OCI-LY7 (cell line): ENCODE results near the gene SIN3B. TPM values are rescaled to one million over a fixed set of nuclear protein-coding genes. Genes with fewer than 3 reads are reported as not detected.

Source experiments
- BruUV-seq: library from RNA; stranded (reverse); fragments of 400-500 nt; replicated peaks from 2 replicates; lab custom pipeline; 2021; lab: Mats Ljungman, UMichigan
- CTCF ChIA-PET: fragments of 300-600 bp; sonication (Branson Sonifier 250); formaldehyde crosslinking; loops from one replicate; lab custom pipeline; 2022; ENCODE audit warnings: antibody characterized with exemption; ENCODE audit not compliant: unreplicated experiment; lab: Charles Lee
- POLR2A ChIA-PET: fragments of 300-600 bp; sonication (Branson Sonifier 250); formaldehyde crosslinking; loops from one replicate; lab custom pipeline; 2022; ENCODE audit warnings: antibody characterized with exemption; lab: Charles Lee
- DNase-seq: peaks from one replicate; pipeline ENCODE4 v3.0.0-alpha.2; 2015; ENCODE audit warnings: low spot score
- H2AFZ ChIP-seq: fragments of 200-600 bp; sonication (generic), shearing (Covaris generic); 2 replicates; pipeline ENCODE4 v1.6.1; 2014; ENCODE audit warnings: mild to moderate bottlenecking, antibody characterized with exemption, low read length, moderate library complexity
- H3K27ac ChIP-seq: fragments of 200-600 bp; sonication (generic); 2 replicates; pipeline ENCODE4 v1.5.1; 2014; ENCODE audit warnings: mixed run types, low read depth, mild to moderate bottlenecking, moderate library complexity, low read length, inconsistent platforms; ENCODE audit not compliant: poor library complexity, severe bottlenecking
- H3K36me3 ChIP-seq: fragments of 200-600 bp; sonication (generic); 2 replicates; pipeline ENCODE4 v1.6.1; 2014; ENCODE audit warnings: mild to moderate bottlenecking, antibody characterized with exemption, low read length, moderate library complexity, mixed read lengths; ENCODE audit not compliant: insufficient read depth
- H3K4me1 ChIP-seq: fragments of 200-600 bp; sonication (generic); 2 replicates; pipeline ENCODE4 v1.5.1; 2014; ENCODE audit warnings: mild to moderate bottlenecking, low read length; ENCODE audit not compliant: insufficient read depth, poor library complexity, severe bottlenecking
- H3K4me2 ChIP-seq: fragments of 200-600 bp; sonication (generic); 2 replicates; pipeline ENCODE4 v1.6.1; 2014; ENCODE audit warnings: mild to moderate bottlenecking, low read length
- H3K4me3 ChIP-seq: fragments of 200-600 bp; sonication (generic); 2 replicates; pipeline ENCODE4 v1.5.1; 2014; ENCODE audit warnings: mild to moderate bottlenecking, low read depth, low read length; ENCODE audit not compliant: poor library complexity, severe bottlenecking
- H3K79me2 ChIP-seq: fragments of 200-600 bp; sonication (generic); 2 replicates; pipeline ENCODE4 v1.6.1; 2016; ENCODE audit warnings: low read depth, mild to moderate bottlenecking, low read length, moderate library complexity, mixed read lengths; ENCODE audit not compliant: insufficient read depth
- H3K9me2 ChIP-seq: fragments of 200-600 bp; sonication (generic); 2 replicates; pipeline ENCODE4 v1.6.1; 2016; ENCODE audit warnings: mild to moderate bottlenecking, low read length, mixed read lengths; ENCODE audit not compliant: insufficient read depth
- H3K9me3 ChIP-seq: fragments of 200-600 bp; sonication (generic); 2 replicates; pipeline ENCODE4 v1.6.1; 2014; ENCODE audit warnings: mild to moderate bottlenecking, mixed run types, low read length, mixed read lengths
- H4K20me1 ChIP-seq: fragments of 200-600 bp; sonication (generic); 2 replicates; pipeline ENCODE4 v1.6.1; 2014; ENCODE audit warnings: mild to moderate bottlenecking, antibody characterized with exemption, low read length, moderate library complexity, mixed read lengths; ENCODE audit not compliant: insufficient read depth
- EZH2phosphoT487 ChIP-seq: fragments of 200-600 bp; sonication (generic); IDR thresholded peaks from 2 replicates; pipeline ENCODE4 v1.6.1; 2018; ENCODE audit warnings: low read depth, borderline replicate concordance, mild to moderate bottlenecking, mixed run types, antibody characterized with exemption, low read length, moderate library complexity, mixed read lengths
- intact Hi-C: fragments of 100-400 bp; cut with micrococcal nuclease; formaldehyde crosslinking; loops from one replicate; pipeline ENCODE4 v1.10.0; 2022; ENCODE audit not compliant: unreplicated experiment
- total RNA-seq, 2 experiments: library from RNA; depleted of rRNA in 1 of 2; stranded (reverse); fragments of >200 nt in 1 of 2; shearing (Covaris generic) in 1 of 2; gene quantifications; 2 replicates each; pipeline ENCODE4 v1.2.3, GENCODE V29; 2014 to 2022
- TF ChIP-seq, protein P1 (sequence below): fragments of 200-600 bp; sonication (generic); conservative IDR thresholded peaks from 2 replicates; pipeline ENCODE4 v1.5.1; 2014; ENCODE audit warnings: mild to moderate bottlenecking, antibody characterized with exemption, low read length, moderate library complexity, mixed read lengths

SIN3B gene
- total RNA-seq, 2 experiments from 2014 or later, result 19.4 to 45.4 TPM

DNA sequence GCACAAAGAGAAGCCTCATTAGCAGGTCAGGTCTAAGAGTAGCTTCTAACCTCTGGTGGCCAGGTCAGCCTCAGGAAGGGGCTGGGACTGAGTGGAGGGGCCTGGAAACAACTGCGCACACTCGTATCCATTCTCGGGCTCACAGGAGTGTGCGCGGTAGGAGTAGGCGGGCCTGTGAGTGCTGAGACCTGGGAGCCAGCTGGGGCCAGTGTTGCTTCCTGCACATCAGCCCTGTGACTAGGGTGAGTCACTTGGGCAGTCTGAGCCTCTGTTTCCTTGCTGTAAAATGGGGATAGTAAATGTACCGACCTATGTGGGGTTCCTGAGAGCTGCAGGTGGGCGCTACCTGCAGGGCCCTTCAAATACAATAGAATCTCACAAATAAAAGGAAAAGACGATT is 26.9 kb downstream of the SIN3B start:
- no TSS peak for BruUV-seq
- intact Hi-C loops, result no loop called here
- H3K79me2 ChIP-seq, result no peaks in the 10 kb centered on the region
- no peak overlapping the region for H3K4me3 ChIP-seq
- CTCF ChIA-PET, result no interaction called here
- H3K36me3 ChIP-seq, result peaks cover 29% of the 10 kb centered on the region
- H3K4me2 ChIP-seq, result no peak overlapping the region
- no peaks in the 10 kb centered on the region for H3K9me2 ChIP-seq
- H4K20me1 ChIP-seq, result no peaks in the 10 kb centered on the region
- no peaks in the 10 kb centered on the region for H3K9me3 ChIP-seq
- no peak overlapping the region for H2AFZ ChIP-seq
- POLR2A ChIA-PET, result no interaction called here
- no peak for DNase-seq
- H3K27ac ChIP-seq, result no peak overlapping the region
- H3K4me1 ChIP-seq, result peaks cover 4% of the 10 kb centered on the region
- TF ChIP-seq, protein P1, sequence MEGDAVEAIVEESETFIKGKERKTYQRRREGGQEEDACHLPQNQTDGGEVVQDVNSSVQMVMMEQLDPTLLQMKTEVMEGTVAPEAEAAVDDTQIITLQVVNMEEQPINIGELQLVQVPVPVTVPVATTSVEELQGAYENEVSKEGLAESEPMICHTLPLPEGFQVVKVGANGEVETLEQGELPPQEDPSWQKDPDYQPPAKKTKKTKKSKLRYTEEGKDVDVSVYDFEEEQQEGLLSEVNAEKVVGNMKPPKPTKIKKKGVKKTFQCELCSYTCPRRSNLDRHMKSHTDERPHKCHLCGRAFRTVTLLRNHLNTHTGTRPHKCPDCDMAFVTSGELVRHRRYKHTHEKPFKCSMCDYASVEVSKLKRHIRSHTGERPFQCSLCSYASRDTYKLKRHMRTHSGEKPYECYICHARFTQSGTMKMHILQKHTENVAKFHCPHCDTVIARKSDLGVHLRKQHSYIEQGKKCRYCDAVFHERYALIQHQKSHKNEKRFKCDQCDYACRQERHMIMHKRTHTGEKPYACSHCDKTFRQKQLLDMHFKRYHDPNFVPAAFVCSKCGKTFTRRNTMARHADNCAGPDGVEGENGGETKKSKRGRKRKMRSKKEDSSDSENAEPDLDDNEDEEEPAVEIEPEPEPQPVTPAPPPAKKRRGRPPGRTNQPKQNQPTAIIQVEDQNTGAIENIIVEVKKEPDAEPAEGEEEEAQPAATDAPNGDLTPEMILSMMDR, result no peak
- TF ChIP-seq EZH2phosphoT487, result no peak

DNA sequence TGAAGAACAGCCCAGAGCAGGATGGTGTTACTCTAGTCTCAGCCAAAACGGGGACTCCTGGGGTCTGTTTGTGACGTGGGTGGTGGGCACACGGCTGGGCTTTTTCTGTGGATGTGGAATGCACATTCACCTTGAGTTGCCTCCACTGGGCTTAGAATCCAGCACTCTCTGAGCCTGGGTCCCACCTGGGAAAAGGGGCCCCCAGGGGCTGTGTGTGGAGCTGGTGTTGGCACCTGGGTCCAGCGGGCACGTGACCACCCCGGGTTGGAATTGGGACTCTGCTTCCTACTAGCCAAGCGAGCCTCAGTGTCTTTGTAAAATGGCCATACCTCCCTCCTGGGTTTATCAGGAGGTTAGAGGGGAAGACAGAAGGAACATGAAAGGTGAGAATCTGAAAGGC is 30.4 kb downstream of the SIN3B start:
- intact Hi-C loops, result no loop called here
- TF ChIP-seq EZH2phosphoT487, result no peak
- TF ChIP-seq, protein P1, result no peak
- no peaks in the 10 kb centered on the region for H3K9me3 ChIP-seq
- no peak overlapping the region for H3K27ac ChIP-seq
- H4K20me1 ChIP-seq, result no peaks in the 10 kb centered on the region
- no peak overlapping the region for H3K4me3 ChIP-seq
- H3K36me3 ChIP-seq, result peaks cover 14% of the 10 kb centered on the region; the same call in 1 of the 2 replicates
- no peak for DNase-seq
- no peak overlapping the region for H2AFZ ChIP-seq
- ChIA-PET CTCF (no interaction called here), POLR2A (no interaction called here)
- no peaks in the 10 kb centered on the region for H3K79me2 ChIP-seq
- H3K4me1 ChIP-seq, result peaks cover 5% of the 10 kb centered on the region
- BruUV-seq, result no TSS peak
- H3K4me2 ChIP-seq, result no peak overlapping the region
- no peaks in the 10 kb centered on the region for H3K9me2 ChIP-seq

DNA sequence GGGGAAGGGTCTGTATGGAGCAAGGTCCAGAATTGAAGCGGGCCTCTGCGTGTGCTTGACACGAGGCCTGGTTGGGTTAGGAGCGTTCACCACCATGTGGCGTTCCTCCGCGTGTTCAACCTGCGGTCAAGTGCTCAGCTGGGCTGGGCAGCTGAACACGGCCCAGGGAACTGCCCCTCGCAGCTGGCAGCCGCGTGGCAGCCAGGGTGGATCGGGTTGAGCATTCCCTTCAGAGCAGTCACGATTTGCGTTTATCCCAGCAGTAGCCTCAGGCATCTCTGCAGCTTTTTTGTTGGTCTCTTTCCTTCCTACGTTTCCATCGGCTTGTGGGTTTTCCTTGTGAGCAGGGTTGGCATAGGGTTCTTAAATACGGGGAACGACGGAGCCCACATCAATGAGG is 30.9 kb downstream of the SIN3B start:
- no peak overlapping the region for H3K4me2 ChIP-seq
- H3K4me1 ChIP-seq, result peaks cover 5% of the 10 kb centered on the region
- no peak for DNase-seq
- ChIA-PET CTCF (no interaction called here), POLR2A (no interaction called here)
- no peaks in the 10 kb centered on the region for H3K9me2 ChIP-seq
- H3K27ac ChIP-seq, result no peak overlapping the region
- TF ChIP-seq EZH2phosphoT487, result no peak
- BruUV-seq, result no TSS peak
- peaks cover 12% of the 10 kb centered on the region for H3K36me3 ChIP-seq
- intact Hi-C loops, result no loop called here
- no peaks in the 10 kb centered on the region for H3K9me3 ChIP-seq
- H3K79me2 ChIP-seq, result no peaks in the 10 kb centered on the region
- H4K20me1 ChIP-seq, result no peaks in the 10 kb centered on the region
- H2AFZ ChIP-seq, result no peak overlapping the region
- no peak overlapping the region for H3K4me3 ChIP-seq
